Stimulated activated CD4-positive, alpha-beta T cell treated with anti-CD3 and anti-CD28 coated beads, Interleukin-15, amount 100 ng/mL, for 24 hours (primary cell): ENCODE data around the gene RAMAC.
"Not testable (repeated sequence)": the region's sequence is repeated elsewhere in the genome, so short reads cannot be mapped to it uniquely, and the experiment has no call there.

Experiments used
- DNase-seq: peaks from one replicate; pipeline ENCODE4 v3.0.0-alpha.2; 2020

Gene RAMAC

DNA sequence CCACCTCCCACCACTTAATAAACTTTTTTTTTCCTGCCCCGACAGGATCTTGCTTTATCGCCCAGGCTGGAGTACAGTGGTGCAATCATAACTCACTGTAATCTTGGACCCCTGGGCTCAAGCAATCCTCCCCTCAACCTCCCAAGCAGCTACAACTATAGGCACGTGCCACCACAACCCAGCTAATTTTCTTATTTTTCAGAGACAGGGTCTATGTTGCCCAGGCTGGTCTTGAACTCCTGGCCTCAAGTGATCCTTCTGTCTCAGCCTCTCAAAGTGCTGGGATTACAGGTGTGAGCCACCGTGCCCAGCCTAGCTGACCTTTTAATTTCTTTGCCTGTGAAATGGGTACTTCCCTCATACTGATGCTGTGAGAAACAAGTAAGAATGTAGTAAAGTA lies 29.4 kb downstream of the RAMAC start:
- no peak for DNase-seq

- DNase-seq = no peak
These were observed 30.9 kb downstream of the RAMAC start for GRCh38 chr15:83016906-83017305.

DNA sequence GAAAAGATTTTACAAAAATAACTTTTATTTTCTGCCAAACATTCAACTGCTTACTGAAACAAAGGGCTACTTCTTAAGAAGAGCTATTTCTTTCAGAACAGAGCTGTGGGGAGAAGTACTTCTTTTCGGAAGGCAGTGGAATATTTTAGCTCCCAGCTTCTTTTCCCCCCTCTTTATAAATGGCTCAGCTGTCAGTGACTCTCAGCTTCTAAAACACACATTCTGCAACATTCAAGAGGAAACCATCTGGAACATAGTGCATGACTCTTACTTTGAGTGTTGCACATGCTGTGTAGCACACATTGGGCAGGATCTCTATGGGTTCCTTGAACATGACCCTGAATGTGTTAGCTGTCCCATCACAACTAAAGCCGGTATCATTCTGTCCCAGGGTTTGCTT lies 32.4 kb downstream of the RAMAC start:
- DNase-seq = no peak

- no peak for DNase-seq
These were observed 44.0 kb downstream of the RAMAC start for GRCh38 chr15:83030021-83030420.

- not testable (repeated sequence) for DNase-seq
These were observed 45.2 kb downstream of the RAMAC start for GRCh38 chr15:83031234-83031633.

DNA sequence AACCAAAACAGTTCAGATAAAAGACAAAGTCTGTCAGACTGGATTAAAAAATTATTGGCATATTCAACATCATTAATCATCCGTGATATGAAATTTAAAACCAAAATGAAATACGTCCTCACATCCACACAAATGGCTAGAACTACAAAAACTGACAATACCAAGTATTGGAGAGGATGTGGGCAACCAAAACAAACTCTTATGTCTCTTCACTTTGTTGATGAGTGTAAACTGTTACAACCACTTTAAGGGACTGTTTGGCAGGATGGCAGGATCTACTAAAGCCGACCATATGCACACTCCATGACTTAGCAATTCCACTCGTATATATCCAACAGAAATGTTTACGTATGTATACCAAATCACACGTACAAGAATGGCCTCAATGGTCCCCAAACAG lies 50.2 kb downstream of the RAMAC start:
- DNase-seq = no peak

DNA sequence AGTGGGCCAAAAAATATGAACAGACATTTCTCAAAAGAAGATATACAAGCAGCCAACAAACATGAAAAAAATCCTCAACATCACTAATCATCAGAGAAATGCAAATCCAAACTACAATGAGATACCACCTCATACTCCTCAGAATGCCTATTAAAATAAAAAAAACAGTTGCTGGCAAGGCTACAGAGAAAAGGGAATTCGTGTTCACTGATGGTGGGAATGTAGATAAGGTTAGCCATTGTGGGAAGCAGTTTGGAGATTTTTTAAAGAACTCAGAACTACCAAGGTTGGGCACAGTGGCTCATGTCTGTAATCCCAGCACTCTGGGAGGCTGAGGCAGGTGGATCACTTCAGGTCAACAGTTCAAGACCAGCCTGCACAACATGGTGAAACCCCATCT lies 53.2 kb downstream of the RAMAC start:
- no peak for DNase-seq
